SU-DHL-6 (cell line): ENCODE results near the gene TBX19.

Experiments used
- H2AFZ ChIP-seq: fragments of 200-600 bp; sonication (generic); 2 replicates; pipeline ENCODE4 v1.6.1; 2014; ENCODE audit warnings: low read depth, mild to moderate bottlenecking, moderate library complexity, mixed read lengths, antibody characterized with exemption, low read length; ENCODE audit not compliant: severe bottlenecking
- H3F3A ChIP-seq: fragments of 200-600 bp; shearing (Covaris generic); 2 replicates; pipeline ENCODE4 v1.6.0; 2016; ENCODE audit warnings: antibody characterized with exemption, mild to moderate bottlenecking; ENCODE audit not compliant: insufficient read depth
- H3K27ac ChIP-seq: fragments of 200-600 bp; sonication (generic); 2 replicates; pipeline ENCODE4 v1.5.1; 2016; ENCODE audit warnings: low read depth, mild to moderate bottlenecking, low read length, moderate library complexity, mixed read lengths
- H3K27me3 ChIP-seq: fragments of 200-600 bp; sonication (generic), shearing (Covaris generic); 2 replicates; pipeline ENCODE4 v1.6.0; 2014; ENCODE audit warnings: mild to moderate bottlenecking, low read length
- H3K36me3 ChIP-seq: fragments of 200-600 bp; sonication (generic); 2 replicates; pipeline ENCODE4 v1.6.1; 2014; ENCODE audit warnings: mild to moderate bottlenecking, low read length, mixed read lengths
- H3K4me2 ChIP-seq: fragments of 300-600, 200-600 bp; shearing (Covaris generic), sonication (generic); 2 replicates; pipeline ENCODE4 v1.6.0; 2014; ENCODE audit warnings: low read length, low read depth, mild to moderate bottlenecking; ENCODE audit not compliant: poor library complexity, severe bottlenecking
- H3K4me3 ChIP-seq: fragments of 200-600 bp; sonication (generic); 2 replicates; pipeline ENCODE4 v1.5.1; 2014; ENCODE audit warnings: antibody characterized with exemption, low read length, mild to moderate bottlenecking, mixed read lengths; ENCODE audit not compliant: insufficient read depth, poor library complexity, severe bottlenecking
- H3K79me2 ChIP-seq: fragments of 200-600 bp; sonication (generic); 2 replicates; pipeline ENCODE4 v1.6.1; 2014; ENCODE audit warnings: mild to moderate bottlenecking, low read length, moderate library complexity; ENCODE audit not compliant: insufficient read depth
- H3K9ac ChIP-seq: fragments of 200-600 bp; sonication (generic); 2 replicates; pipeline ENCODE4 v1.7.0; 2014; ENCODE audit warnings: mild to moderate bottlenecking, low read length
- H3K9me2 ChIP-seq: fragments of 200-600 bp; sonication (generic); replicated peaks from 2 replicates; pipeline ENCODE4 v1.6.1; 2014; ENCODE audit warnings: low read length; ENCODE audit not compliant: insufficient read depth
- H3K9me3 ChIP-seq: fragments of 200-600 bp; sonication (generic); 2 replicates; pipeline ENCODE4 v1.6.1; 2014; ENCODE audit warnings: low read length, mixed read lengths; ENCODE audit not compliant: insufficient read depth
- H4K20me1 ChIP-seq: fragments of 200-600 bp; sonication (generic); 2 replicates; pipeline ENCODE4 v1.6.1; 2014; ENCODE audit warnings: low read depth, mild to moderate bottlenecking, antibody characterized with exemption, low read length, moderate library complexity, mixed read lengths
- CTCF ChIP-seq: fragments of 200-600 bp; sonication (generic); IDR thresholded peaks from one replicate; pipeline ENCODE4 v1.5.1; 2017; ENCODE audit warnings: antibody characterized with exemption, mild to moderate bottlenecking, low read length, moderate library complexity; ENCODE audit not compliant: insufficient read depth, poor library complexity, severe bottlenecking
- EZH2phosphoT487 ChIP-seq: fragments of 200-600 bp; sonication (generic), shearing (Covaris generic); conservative IDR thresholded peaks from 2 replicates; pipeline ENCODE4 v1.6.1; 2018; ENCODE audit warnings: mild to moderate bottlenecking, antibody characterized with exemption, low read length, moderate library complexity, mixed read lengths

Gene TBX19

DNA sequence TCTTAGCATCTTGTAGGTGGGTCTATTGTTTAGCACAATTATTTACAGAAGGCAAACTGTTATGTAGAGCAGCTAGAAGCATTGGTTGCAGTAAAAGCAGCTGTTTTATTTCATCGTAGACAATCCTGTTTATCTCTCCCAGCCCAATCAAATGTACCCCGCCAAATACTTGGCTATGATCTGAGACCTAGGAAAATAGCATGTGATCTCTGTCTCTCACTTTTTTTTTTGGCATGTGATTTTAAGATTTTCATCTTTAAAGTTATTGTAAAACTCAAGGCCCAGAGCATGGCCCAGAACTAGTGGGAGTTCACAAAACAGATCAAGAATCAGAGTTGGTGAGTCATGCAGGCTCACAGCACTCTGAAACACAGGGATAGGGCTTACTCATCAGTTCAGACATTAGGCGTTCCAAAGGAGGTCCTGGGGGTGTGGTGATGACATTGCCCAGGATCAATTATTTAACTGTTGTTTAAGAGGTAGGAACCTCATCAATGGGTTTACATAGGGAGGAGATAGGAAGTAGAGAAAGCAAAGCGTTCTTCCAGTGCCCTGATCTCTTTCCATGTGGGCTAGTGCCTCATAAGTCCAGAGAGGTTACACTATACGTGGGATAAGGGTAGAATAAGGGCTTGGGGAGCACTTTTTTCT, 40.2 kb downstream of the TBX19 start:
- no peaks in the 10 kb centered on the region for H3F3A ChIP-seq
- H3K9ac ChIP-seq, result no peak overlapping the region
- TF ChIP-seq EZH2phosphoT487, result no peak
- TF ChIP-seq CTCF, result no peak
- H3K9me3 ChIP-seq, result no peaks in the 10 kb centered on the region
- no peaks in the 10 kb centered on the region for H3K27me3 ChIP-seq
- H3K27ac ChIP-seq, result no peak overlapping the region
- no peaks in the 10 kb centered on the region for H4K20me1 ChIP-seq
- no peak overlapping the region for H3K4me2 ChIP-seq
- H3K4me3 ChIP-seq, result no peak overlapping the region
- no peaks in the 10 kb centered on the region for H3K36me3 ChIP-seq
- H3K79me2 ChIP-seq, result no peaks in the 10 kb centered on the region
- H2AFZ ChIP-seq, result no peak overlapping the region
- H3K9me2 ChIP-seq, result no peaks in the 10 kb centered on the region

GRCh38 chr1:168321945-168322344, 41.3 kb downstream of the TBX19 start:
- no peaks in the 10 kb centered on the region for H3K9me3 ChIP-seq
- TF ChIP-seq EZH2phosphoT487 (no peak), CTCF (no peak)
- H3K9ac ChIP-seq, result no peak overlapping the region
- no peaks in the 10 kb centered on the region for H3K9me2 ChIP-seq
- no peak overlapping the region for H3K4me2 ChIP-seq
- H3K4me3 ChIP-seq, result no peak overlapping the region
- H3K27me3 ChIP-seq, result no peaks in the 10 kb centered on the region
- no peak overlapping the region for H2AFZ ChIP-seq
- no peaks in the 10 kb centered on the region for H3K79me2 ChIP-seq
- H3K36me3 ChIP-seq, result no peaks in the 10 kb centered on the region
- no peak overlapping the region for H3K27ac ChIP-seq
- H3F3A ChIP-seq, result no peaks in the 10 kb centered on the region
- no peaks in the 10 kb centered on the region for H4K20me1 ChIP-seq

- no peak overlapping the region for H2AFZ ChIP-seq
- no peaks in the 10 kb centered on the region for H3K9me2 ChIP-seq
- no peaks in the 10 kb centered on the region for H3K79me2 ChIP-seq
- no peaks in the 10 kb centered on the region for H3K36me3 ChIP-seq
- TF ChIP-seq CTCF (no peak), EZH2phosphoT487 (no peak)
- no peak overlapping the region for H3K4me2 ChIP-seq
- no peak overlapping the region for H3K27ac ChIP-seq
- H3K9me3 ChIP-seq, result no peaks in the 10 kb centered on the region
- no peaks in the 10 kb centered on the region for H4K20me1 ChIP-seq
- no peak overlapping the region for H3K9ac ChIP-seq
- H3F3A ChIP-seq, result no peaks in the 10 kb centered on the region
- H3K4me3 ChIP-seq, result no peak overlapping the region
- no peaks in the 10 kb centered on the region for H3K27me3 ChIP-seq
Observed at GRCh38 chr1:168324745-168325425, 44.2 kb downstream of the TBX19 start.
